Stimulated activated CD8-positive, alpha-beta memory T cell treated with anti-CD3 and anti-CD28 coated beads, Interleukin-12 subunit alpha, Interleukin-12 subunit beta, amount 100 ng/mL, for 4 hours (primary cell): ENCODE data around the gene EHD1.

Experiments
- DNase-seq: peaks from one replicate; pipeline ENCODE4 v3.0.0-alpha.2; 2020; ENCODE audit warnings: low read depth

Gene EHD1

GRCh38 chr11:64872790-64873488, 5.5 kb downstream of the EHD1 start:
- no peak for DNase-seq

GRCh38 chr11:64871492-64871891, 6.9 kb downstream of the EHD1 start:
- no peak for DNase-seq

- no peak for DNase-seq
These were observed 7.4 kb downstream of the EHD1 start for GRCh38 chr11:64870893-64871466.

GRCh38 chr11:64870176-64870892, 8.1 kb downstream of the EHD1 start:
- DNase-seq = no peak

GRCh38 chr11:64869571-64870175, 8.7 kb downstream of the EHD1 start:
- no peak for DNase-seq

GRCh38 chr11:64868904-64869570, 9.4 kb downstream of the EHD1 start:
- DNase-seq = no peak

- no peak for DNase-seq
These were observed 10.5 kb downstream of the EHD1 start for GRCh38 chr11:64867748-64868462.

GRCh38 chr11:64866173-64866491, 12.3 kb downstream of the EHD1 start:
- no peak for DNase-seq

GRCh38 chr11:64865286-64866172, 12.9 kb downstream of the EHD1 start:
- DNase-seq = no peak

GRCh38 chr11:64864473-64865285, 13.7 kb downstream of the EHD1 start:
- DNase-seq = no peak

- DNase-seq = no peak
These were observed 14.3 kb downstream of the EHD1 start for GRCh38 chr11:64864135-64864472.

- no peak for DNase-seq
These were observed 14.9 kb downstream of the EHD1 start for GRCh38 chr11:64863391-64864060.

GRCh38 chr11:64862987-64863390, 15.4 kb downstream of the EHD1 start:
- no peak for DNase-seq

GRCh38 chr11:64861227-64861975, 17.0 kb downstream of the EHD1 start:
- DNase-seq = no peak

GRCh38 chr11:64859542-64860414, 18.6 kb downstream of the EHD1 start:
- DNase-seq = no peak

- DNase-seq = no peak
These were observed 19.8 kb downstream of the EHD1 start for GRCh38 chr11:64858467-64859263.

GRCh38 chr11:64857485-64857884, 20.9 kb downstream of the EHD1 start:
- no peak for DNase-seq
